ENCODE data around the gene ALPI.

ALPI gene

DNA sequence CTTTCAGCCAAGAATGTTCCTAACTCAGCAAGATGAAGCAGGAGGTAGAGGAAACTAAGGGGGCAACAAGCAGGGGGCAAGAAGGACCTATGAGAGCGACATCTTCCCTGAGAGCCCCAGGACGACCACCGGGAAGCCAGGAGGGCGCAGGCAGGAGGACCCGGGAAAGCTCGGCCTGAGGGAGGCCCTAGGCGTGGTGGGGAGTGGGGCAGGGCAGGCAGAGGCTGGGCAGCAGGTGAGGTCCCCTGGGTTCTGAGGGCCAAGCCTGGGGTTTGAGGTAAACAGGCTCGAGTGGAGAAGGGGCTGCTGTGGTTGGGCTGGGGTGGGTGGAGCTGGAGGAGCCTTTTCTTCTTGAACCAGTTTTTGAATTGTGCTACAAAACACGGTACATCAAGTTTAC lies 1.3 kb upstream of the ALPI start:
- in situ Hi-C loops (cut with HindIII; ENCODE audit: low pct_unique_long_range_greater_than_20kb, low sequenced_read_pairs), result no loop called here
- no peak for DNase-seq (ENCODE audit: low read depth in 1 of 2, low spot score in 1 of 2)
- TF ChIP-seq JUND (IDR thresholded peaks at IDR 0.05; ENCODE audit: low read depth), result no peak

DNA sequence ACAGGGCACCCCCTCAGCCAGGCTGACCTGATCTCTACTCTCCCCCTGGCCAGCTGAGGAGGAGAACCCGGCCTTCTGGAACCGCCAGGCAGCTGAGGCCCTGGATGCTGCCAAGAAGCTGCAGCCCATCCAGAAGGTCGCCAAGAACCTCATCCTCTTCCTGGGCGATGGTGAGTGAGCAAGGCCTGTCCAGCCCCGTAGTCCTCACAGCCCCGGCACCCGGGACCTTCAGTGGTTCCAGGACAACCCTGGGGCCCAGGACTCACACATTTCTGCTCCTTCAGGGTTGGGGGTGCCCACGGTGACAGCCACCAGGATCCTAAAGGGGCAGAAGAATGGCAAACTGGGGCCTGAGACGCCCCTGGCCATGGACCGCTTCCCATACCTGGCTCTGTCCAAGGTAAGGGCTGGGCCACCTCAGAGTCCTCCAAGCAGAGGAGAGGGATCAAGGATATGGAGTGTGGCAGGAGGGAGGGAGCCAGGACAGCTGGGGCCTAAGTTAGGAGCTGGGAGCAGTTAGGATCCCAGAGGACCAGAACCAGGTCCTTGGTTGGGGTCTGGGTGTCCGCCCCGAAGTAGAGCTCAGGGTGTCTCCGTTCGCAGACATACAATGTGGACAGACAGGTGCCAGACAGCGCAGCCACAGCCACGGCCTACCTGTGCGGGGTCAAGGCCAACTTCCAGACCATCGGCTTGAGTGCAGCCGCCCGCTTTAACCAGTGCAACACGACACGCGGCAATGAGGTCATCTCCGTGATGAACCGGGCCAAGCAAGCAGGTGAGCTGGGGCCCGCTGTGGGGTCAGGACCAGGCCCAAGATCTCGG lies 555 bp downstream of the ALPI start:
- no peak for DNase-seq (ENCODE audit: low read depth in 1 of 2, low spot score in 1 of 2)
- in situ Hi-C loops (cut with HindIII; ENCODE audit: low pct_unique_long_range_greater_than_20kb, low sequenced_read_pairs), result no loop called here
- no peak for TF ChIP-seq JUND (IDR thresholded peaks at IDR 0.05; ENCODE audit: low read depth)

DNA sequence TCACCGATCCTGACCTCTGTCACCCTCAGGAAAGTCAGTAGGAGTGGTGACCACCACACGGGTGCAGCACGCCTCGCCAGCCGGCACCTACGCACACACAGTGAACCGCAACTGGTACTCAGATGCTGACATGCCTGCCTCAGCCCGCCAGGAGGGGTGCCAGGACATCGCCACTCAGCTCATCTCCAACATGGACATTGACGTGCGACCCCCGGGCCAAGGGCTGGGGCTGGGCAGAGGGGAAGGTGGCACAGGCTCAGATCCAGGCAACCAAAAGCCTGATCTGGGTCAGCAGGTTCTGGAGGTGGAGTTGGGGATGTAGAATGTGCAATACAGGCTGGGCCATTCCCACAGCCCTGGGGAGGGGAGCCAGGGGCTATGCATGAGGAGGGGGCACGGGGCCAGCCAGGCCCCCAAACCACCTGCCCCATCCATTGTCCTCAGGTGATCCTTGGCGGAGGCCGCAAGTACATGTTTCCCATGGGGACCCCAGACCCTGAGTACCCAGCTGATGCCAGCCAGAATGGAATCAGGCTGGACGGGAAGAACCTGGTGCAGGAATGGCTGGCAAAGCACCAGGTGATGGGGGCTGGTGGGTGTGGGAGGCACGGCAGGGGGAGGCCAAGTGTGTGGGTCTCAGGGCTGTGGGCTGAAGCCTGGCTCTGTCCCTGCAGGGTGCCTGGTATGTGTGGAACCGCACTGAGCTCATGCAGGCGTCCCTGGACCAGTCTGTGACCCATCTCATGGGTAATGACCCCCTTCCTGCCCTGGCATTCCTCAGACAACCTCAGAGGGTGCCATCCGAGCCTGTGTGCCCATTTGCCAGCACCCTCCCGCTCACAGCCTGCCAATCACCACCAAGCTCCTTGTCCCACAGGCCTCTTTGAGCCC lies 1.4 kb downstream of the ALPI start:
- no peak for TF ChIP-seq JUND (IDR thresholded peaks at IDR 0.05; ENCODE audit: low read depth)
- in situ Hi-C loops (cut with HindIII; ENCODE audit: low pct_unique_long_range_greater_than_20kb, low sequenced_read_pairs), result no loop called here

DNA sequence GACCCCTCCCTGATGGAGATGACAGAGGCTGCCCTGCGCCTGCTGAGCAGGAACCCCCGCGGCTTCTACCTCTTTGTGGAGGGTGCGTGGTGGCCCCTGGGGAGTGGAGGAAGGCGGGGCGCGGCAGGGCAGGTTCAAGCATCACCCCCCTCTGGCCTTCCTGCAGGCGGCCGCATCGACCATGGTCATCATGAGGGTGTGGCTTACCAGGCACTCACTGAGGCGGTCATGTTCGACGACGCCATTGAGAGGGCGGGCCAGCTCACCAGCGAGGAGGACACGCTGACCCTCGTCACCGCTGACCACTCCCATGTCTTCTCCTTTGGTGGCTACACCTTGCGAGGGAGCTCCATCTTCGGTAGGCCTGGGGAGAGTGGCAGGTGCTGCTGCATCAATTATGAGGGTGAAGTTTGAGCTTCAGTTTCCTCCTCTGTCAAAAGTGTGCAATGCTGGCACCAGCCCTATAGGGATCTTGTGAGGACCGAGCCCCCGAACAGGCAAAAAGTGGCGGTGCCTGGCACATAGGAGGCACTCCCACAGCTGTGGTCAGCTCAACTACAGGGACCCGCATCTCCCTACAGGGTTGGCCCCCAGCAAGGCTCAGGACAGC lies 2.2 kb downstream of the ALPI start:
- no peak for TF ChIP-seq JUND (IDR thresholded peaks at IDR 0.05; ENCODE audit: low read depth)
- in situ Hi-C loops (cut with HindIII; ENCODE audit: low pct_unique_long_range_greater_than_20kb, low sequenced_read_pairs), result no loop called here
- DNase-seq (ENCODE audit: low read depth in 1 of 2, low spot score in 1 of 2), result no peak

More for the DNA sequence above, 1.4 kb downstream of the ALPI start:
- no peak for DNase-seq (ENCODE audit: low read depth in 1 of 2, low spot score in 1 of 2)

DNA sequence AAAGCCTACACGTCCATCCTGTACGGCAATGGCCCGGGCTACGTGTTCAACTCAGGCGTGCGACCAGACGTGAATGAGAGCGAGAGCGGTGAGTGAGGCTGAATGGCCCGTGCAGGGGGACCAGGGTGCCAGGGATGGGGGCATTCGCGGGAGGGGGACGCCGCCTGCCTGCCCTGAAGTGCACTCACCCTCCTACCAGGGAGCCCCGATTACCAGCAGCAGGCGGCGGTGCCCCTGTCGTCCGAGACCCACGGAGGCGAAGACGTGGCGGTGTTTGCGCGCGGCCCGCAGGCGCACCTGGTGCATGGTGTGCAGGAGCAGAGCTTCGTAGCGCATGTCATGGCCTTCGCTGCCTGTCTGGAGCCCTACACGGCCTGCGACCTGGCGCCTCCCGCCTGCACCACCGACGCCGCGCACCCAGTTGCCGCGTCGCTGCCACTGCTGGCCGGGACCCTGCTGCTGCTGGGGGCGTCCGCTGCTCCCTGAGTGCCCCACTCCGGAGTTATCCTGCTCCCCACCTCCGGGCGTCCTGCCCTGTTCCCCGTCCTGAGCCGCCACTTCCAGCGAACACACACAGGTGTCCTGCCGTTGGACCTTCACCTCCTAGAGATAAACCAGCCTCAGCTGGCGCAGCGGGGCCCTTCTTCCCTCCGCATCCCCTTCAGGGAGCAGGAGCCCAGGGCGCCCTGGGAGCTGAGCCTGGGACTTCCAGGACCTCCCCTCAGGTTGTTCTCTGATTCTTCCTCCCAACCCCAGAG lies 2.9 kb downstream of the ALPI start:
- no peak for TF ChIP-seq JUND (IDR thresholded peaks at IDR 0.05; ENCODE audit: low read depth)
- DNase-seq (ENCODE audit: low read depth in 1 of 2, low spot score in 1 of 2), result no peak
- in situ Hi-C loops (cut with HindIII; ENCODE audit: low pct_unique_long_range_greater_than_20kb, low sequenced_read_pairs), result no loop called here

DNA sequence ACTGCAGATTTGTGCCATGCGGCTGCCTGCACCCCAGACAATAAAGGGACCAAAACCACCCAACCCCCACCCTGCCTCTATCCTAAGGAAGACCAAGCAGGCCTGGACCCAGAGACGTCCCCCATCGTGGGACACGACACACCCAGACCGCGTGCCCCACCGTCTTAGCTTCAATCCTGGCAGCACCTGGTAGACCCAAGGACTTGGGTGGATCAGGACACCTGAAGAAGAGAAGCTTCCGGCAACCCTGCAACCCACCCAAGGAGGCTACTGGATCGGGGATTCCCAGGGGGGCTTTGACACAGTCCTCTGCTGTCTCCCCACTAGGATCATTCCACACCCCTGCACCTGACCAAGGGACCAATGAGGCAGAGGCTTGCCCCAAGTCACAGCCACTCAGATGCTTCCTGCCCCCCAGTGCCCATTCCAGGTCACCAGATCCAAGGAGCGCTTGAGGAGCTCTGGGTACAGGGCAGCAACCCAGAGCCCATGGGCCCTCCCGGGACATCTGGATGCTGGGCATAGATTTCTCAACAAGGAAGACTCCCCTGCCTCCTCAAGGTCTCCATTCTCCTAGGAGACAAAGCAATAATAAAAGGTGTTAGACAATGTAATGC lies 3.6 kb downstream of the ALPI start:
- in situ Hi-C loops (cut with HindIII; ENCODE audit: low pct_unique_long_range_greater_than_20kb, low sequenced_read_pairs), result no loop called here
- DNase-seq (ENCODE audit: low read depth in 1 of 2, low spot score in 1 of 2), result no peak
- no peak for TF ChIP-seq JUND (IDR thresholded peaks at IDR 0.05; ENCODE audit: low read depth)

DNA sequence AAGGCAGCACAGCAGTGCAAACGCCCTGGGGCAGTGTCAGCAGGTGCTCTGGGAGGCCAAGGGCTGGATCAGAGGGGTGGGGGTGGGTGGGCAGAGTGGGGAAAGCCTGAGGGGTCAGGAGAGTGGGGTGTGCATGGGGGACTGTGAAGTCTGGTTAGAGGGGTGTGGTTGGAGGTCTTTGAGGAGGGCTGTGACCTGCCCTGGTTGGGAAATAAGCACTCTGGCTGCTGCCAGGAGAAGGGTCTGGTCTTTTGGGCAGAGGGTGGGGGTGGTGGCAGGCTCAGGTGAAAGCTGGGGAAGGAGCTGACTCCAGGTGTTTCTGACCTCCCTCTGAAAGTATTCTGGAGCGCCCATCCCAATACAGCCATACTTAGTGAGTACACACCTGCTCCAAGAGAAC lies 4.2 kb downstream of the ALPI start:
- no peak for TF ChIP-seq JUND (IDR thresholded peaks at IDR 0.05; ENCODE audit: low read depth)
- DNase-seq (ENCODE audit: low read depth in 1 of 2, low spot score in 1 of 2), result no peak
- in situ Hi-C loops (cut with HindIII; ENCODE audit: low pct_unique_long_range_greater_than_20kb, low sequenced_read_pairs), result no loop called here

DNA sequence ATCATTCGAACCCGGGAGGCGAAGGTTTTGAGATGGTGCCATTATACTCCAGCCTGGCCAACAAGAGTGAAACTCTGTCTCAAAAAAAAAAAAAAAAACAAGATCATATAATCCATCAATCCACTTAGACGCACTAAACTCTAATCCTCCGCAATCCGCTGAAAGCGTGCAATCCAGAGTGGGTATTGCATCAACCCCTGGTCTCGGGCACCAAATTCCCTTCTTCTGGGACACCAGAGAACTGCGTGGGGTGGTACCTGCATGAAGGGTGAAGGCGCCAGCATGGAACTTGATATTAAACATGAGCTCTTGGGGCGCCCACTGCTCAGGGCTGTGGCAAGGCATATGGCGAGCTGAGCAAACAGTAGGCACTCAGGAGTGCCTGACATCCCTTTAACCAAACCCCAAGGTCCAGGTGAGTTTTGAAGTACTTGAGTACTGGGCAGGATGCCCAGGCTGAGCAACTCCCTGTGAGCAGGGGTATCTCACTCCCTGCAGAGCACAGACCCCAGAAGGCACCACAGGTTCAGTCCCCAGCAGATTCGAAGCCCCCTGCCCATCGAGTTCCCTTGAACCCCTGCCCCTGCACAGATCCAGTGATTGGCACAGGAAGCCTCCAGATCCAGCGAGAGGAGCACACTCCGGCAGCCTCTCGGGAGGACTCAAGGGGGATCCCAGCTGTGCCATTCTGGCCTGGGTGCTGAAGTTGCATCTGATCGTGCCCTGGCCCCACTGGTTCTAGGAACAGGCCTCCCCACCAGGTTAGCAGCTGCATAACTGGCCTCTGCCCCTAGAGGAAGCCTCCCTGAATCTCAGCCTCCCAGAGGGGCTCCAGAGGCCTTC lies 8.0 kb downstream of the ALPI start:
- TF ChIP-seq JUND (IDR thresholded peaks at IDR 0.05; ENCODE audit: low read depth), result no peak
- no peak for DNase-seq (ENCODE audit: low read depth in 1 of 2, low spot score in 1 of 2)
- in situ Hi-C loops (cut with HindIII; ENCODE audit: low pct_unique_long_range_greater_than_20kb, low sequenced_read_pairs), result no loop called here

DNA sequence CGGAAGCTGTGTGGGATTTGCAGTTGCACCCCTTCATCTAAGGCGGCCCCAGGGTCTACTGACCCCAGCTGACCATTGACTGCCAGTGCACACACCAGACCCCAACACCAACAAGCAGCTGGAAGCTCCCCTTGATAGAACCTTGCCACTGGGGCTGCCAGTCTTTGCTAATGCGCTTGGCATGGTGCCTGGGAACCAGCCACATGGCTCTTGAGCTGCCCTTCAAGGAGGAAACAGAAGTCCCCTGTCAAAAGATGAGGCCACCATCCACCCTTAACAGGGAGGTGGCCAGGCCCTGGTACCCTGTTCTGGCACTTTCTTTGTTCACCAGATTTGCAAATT lies 8.6 kb downstream of the ALPI start:
- in situ Hi-C loops (cut with HindIII; ENCODE audit: low pct_unique_long_range_greater_than_20kb, low sequenced_read_pairs), result no loop called here
- no peak for TF ChIP-seq JUND (IDR thresholded peaks at IDR 0.05; ENCODE audit: low read depth)
- no peak for DNase-seq (ENCODE audit: low read depth in 1 of 2, low spot score in 1 of 2)

DNA sequence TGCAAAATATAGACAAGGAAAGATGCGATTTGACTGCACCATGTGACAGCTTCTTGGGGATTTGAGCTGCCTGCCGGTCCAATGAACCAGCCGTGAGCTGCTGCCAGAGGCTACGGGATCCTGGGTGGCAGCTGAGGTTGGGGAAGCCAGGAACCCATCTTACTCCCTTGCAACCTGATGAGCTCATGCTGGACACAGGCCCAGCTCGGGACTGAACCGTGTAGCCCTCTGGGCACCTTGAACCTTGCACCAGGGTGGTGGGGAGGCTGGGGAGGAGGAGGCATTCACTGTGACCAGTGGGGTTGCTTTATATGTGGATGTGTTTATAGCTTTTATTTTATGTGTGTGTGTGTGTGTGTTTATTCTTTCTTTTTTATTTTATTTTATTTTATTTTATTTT lies 9.1 kb downstream of the ALPI start:
- in situ Hi-C loops (cut with HindIII; ENCODE audit: low pct_unique_long_range_greater_than_20kb, low sequenced_read_pairs), result no loop called here
- DNase-seq (ENCODE audit: low read depth in 1 of 2, low spot score in 1 of 2), result no peak

DNA sequence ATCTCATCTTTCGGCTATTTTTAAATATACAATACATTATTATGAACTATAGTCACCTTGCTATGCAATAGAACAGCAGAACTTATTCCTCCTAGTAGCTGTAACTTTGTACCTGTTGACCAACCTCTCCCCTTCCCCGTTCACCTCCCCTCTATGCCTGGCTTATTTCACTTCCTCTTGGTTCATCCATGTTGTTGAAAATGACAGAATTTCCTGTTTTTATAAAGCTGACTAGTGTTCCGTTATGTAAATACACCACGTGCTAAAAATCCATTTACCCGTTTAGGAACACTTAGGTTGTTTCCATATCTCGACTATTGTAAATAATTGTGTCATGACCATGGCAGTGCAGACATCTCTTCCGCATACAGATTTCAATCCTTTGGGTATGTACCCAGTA lies 10.3 kb downstream of the ALPI start:
- in situ Hi-C loops (cut with HindIII; ENCODE audit: low pct_unique_long_range_greater_than_20kb, low sequenced_read_pairs), result no loop called here
- DNase-seq (ENCODE audit: low read depth in 1 of 2, low spot score in 1 of 2), result no peak

More for the DNA sequence above, 9.1 kb downstream of the ALPI start:
- TF ChIP-seq JUND (IDR thresholded peaks at IDR 0.05; ENCODE audit: low read depth), result no peak

More for the DNA sequence above, 10.3 kb downstream of the ALPI start:
- no peak for TF ChIP-seq JUND (IDR thresholded peaks at IDR 0.05; ENCODE audit: low read depth)

Data from T47D (cell line).